Fibroblast of lung (primary cell): ENCODE data around the gene STX7. TPM values are rescaled to one million over a fixed set of nuclear protein-coding genes. Genes with fewer than 3 reads are reported as not detected.

Experiments
- DNase-seq, 2 donors: peaks; one replicate each; pipeline versions ENCODE4 v3.0.0 to v3.0.0-alpha.2; 2010; ENCODE audit warnings: low read depth in 2 of 2
- H2AFZ ChIP-seq: 2 replicates; pipeline ENCODE4 v1.5.1; 2012; ENCODE audit warnings: low read length, control low read depth, inconsistent platforms
- H3K27ac ChIP-seq: 2 replicates; pipeline ENCODE4 v1.5.1; 2011; ENCODE audit warnings: low read length, control low read depth; ENCODE audit not compliant: insufficient read depth
- H3K27me3 ChIP-seq: 2 replicates; pipeline ENCODE4 v1.5.1; 2011; ENCODE audit warnings: mild to moderate bottlenecking, low read length; ENCODE audit not compliant: control insufficient read depth, insufficient read depth
- H3K36me3 ChIP-seq: 2 replicates; pipeline ENCODE4 v1.5.1; 2011; ENCODE audit warnings: low read length; ENCODE audit not compliant: control insufficient read depth, insufficient read depth
- H3K4me1 ChIP-seq: 2 replicates; pipeline ENCODE4 v1.5.1; 2011; ENCODE audit warnings: low read length; ENCODE audit not compliant: control insufficient read depth, insufficient read depth; ENCODE audit errors: extremely low read depth
- H3K4me2 ChIP-seq: 2 replicates; pipeline ENCODE4 v1.5.1; 2011; ENCODE audit warnings: low read length, control low read depth; ENCODE audit not compliant: insufficient read depth; ENCODE audit errors: extremely low read depth
- H3K4me3 ChIP-seq, 4 experiments: fragments of 200-600 bp in 1 of 4; sonication (generic) in 1 of 4; replicated peaks in 1 of 4; 2 replicates each; pipeline ENCODE4 v1.5.1; 2011 to 2016; ENCODE audit warnings: low read length in 4 of 4, low read depth in 3 of 4, mild to moderate bottlenecking in 3 of 4, control low read depth in 2 of 4, inconsistent platforms in 1 of 4, mixed read lengths in 1 of 4; ENCODE audit not compliant: insufficient read depth in 1 of 4; ENCODE audit errors: control extremely low read depth in 1 of 4
- H3K79me2 ChIP-seq: 2 replicates; pipeline ENCODE4 v1.5.1; 2012; ENCODE audit warnings: mild to moderate bottlenecking, low read length, inconsistent platforms; ENCODE audit not compliant: control insufficient read depth, insufficient read depth
- H3K9ac ChIP-seq: 2 replicates; pipeline ENCODE4 v1.5.1; 2011; ENCODE audit warnings: mild to moderate bottlenecking, low read length, control low read depth; ENCODE audit not compliant: insufficient read depth
- H3K9me3 ChIP-seq: 2 replicates; pipeline ENCODE4 v1.5.1; 2012; ENCODE audit warnings: low read depth, low read length; ENCODE audit not compliant: control insufficient read depth, insufficient read depth
- H4K20me1 ChIP-seq: 2 replicates; pipeline ENCODE4 v1.5.1; 2011; ENCODE audit warnings: low read length; ENCODE audit not compliant: control insufficient read depth, insufficient read depth; ENCODE audit errors: extremely low read depth
- CTCF ChIP-seq, 2 donors: IDR thresholded peaks in 1 of 2; conservative IDR thresholded peaks in 1 of 2; 1 replicate in 1 of 2; 2 replicates in 1 of 2; pipeline ENCODE4 v1.5.1; 2011 to 2012; ENCODE audit warnings: low read length in 2 of 2, control low read depth in 1 of 2, inconsistent platforms in 1 of 2, low read depth in 1 of 2, mild to moderate bottlenecking in 1 of 2
- EZH2 ChIP-seq: IDR thresholded peaks from 2 replicates; pipeline ENCODE4 v1.5.1; 2012; ENCODE audit warnings: low read length, control low read depth, mild to moderate bottlenecking; ENCODE audit errors: missing control alignments
- polyA plus RNA-seq, 2 donors: library from polyadenylated mRNA; depleted of rRNA in 1 of 2; stranded (reverse) in 1 of 2; unstranded in 1 of 2; fragments of >200 nt; gene quantifications; 2 replicates each; pipeline ENCODE4 v1.2.1, GENCODE V29; 2011 to 2012; ENCODE audit warnings: missing spikeins in 1 of 2
- total RNA-seq: library from RNA; depleted of rRNA; stranded (reverse); fragments of >200 nt; gene quantifications from 2 replicates; pipeline ENCODE4 v1.2.1, GENCODE V29; 2014

Gene STX7
- total and polyA plus RNA-seq, 2 donors (not counting 1 experiment from before 2014, with no cell fraction given) = 52.1 to 53.0 TPM

GRCh38 chr6:132525866-132526265 lies 12.9 kb upstream of the STX7 start:
- Histone ChIP-seq H3K4me2 (no peak overlapping the region), H3K36me3 (no peaks in the 10 kb centered on the region), H3K9ac (no peak overlapping the region), H2AFZ (no peak overlapping the region), H3K4me1 (no peaks in the 10 kb centered on the region), H3K4me3 (no peak overlapping the region), H4K20me1 (no peaks in the 10 kb centered on the region), H3K27me3 (no peaks in the 10 kb centered on the region), H3K9me3 (no peaks in the 10 kb centered on the region), H3K27ac (no peak overlapping the region), H3K79me2 (no peaks in the 10 kb centered on the region)
- no peak for TF ChIP-seq CTCF (conservative IDR thresholded peaks at IDR 0.05 in 1 of 2, IDR thresholded peaks at IDR 0.05 in 1 of 2; ENCODE audit: low read depth in 1 of 2, low read length in 2 of 2)
- TF ChIP-seq EZH2 = no peak
- no peak for DNase-seq

GRCh38 chr6:132524646-132525045 lies 11.7 kb upstream of the STX7 start:
- H3K79me2 ChIP-seq = no peaks in the 10 kb centered on the region
- H2AFZ ChIP-seq = no peak overlapping the region
- no peak for DNase-seq
- H3K4me3 ChIP-seq = no peak overlapping the region
- H4K20me1 ChIP-seq = no peaks in the 10 kb centered on the region
- H3K9me3 ChIP-seq = no peaks in the 10 kb centered on the region
- no peak overlapping the region for H3K4me2 ChIP-seq
- no peaks in the 10 kb centered on the region for H3K27me3 ChIP-seq
- H3K36me3 ChIP-seq = no peaks in the 10 kb centered on the region
- TF ChIP-seq CTCF (conservative IDR thresholded peaks at IDR 0.05 in 1 of 2, IDR thresholded peaks at IDR 0.05 in 1 of 2; ENCODE audit: low read depth in 1 of 2, low read length in 2 of 2) (no peak), EZH2 (no peak)
- H3K4me1 ChIP-seq = no peaks in the 10 kb centered on the region
- no peak overlapping the region for H3K27ac ChIP-seq
- H3K9ac ChIP-seq = no peak overlapping the region

- no peak overlapping the region for H3K9ac ChIP-seq
- no peaks in the 10 kb centered on the region for H3K36me3 ChIP-seq
- H3K27ac ChIP-seq = no peak overlapping the region
- no peaks in the 10 kb centered on the region for H3K4me1 ChIP-seq
- H3K4me2 ChIP-seq = no peak overlapping the region
- H3K27me3 ChIP-seq = no peaks in the 10 kb centered on the region
- TF ChIP-seq CTCF (conservative IDR thresholded peaks at IDR 0.05 in 1 of 2, IDR thresholded peaks at IDR 0.05 in 1 of 2; ENCODE audit: low read depth in 1 of 2, low read length in 2 of 2) (no peak), EZH2 (no peak)
- DNase-seq = peak; percentile 58 to 68
- no peaks in the 10 kb centered on the region for H3K79me2 ChIP-seq
- no peaks in the 10 kb centered on the region for H3K9me3 ChIP-seq
- H2AFZ ChIP-seq = no peak overlapping the region
- H3K4me3 ChIP-seq = no peak overlapping the region
- no peaks in the 10 kb centered on the region for H4K20me1 ChIP-seq
Observed at GRCh38 chr6:132520953-132521352, 8.0 kb upstream of the STX7 start.
